ENCODE measurements around the gene MIPOL1.

Gene MIPOL1

GRCh38 chr14:37558740-37559139 is 361.0 kb downstream of the MIPOL1 start:
- DNase-seq = no peak

- DNase-seq = no peak
Observed at GRCh38 chr14:37559386-37559785, 361.6 kb downstream of the MIPOL1 start.

GRCh38 chr14:37563189-37563588 is 365.5 kb downstream of the MIPOL1 start:
- no peak for DNase-seq

- DNase-seq = no peak
Observed at GRCh38 chr14:37565550-37565949, 367.8 kb downstream of the MIPOL1 start.

GRCh38 chr14:37566811-37567371 is 369.2 kb downstream of the MIPOL1 start:
- no peak for DNase-seq

- DNase-seq = no peak
Observed at GRCh38 chr14:37569729-37570128, 372.0 kb downstream of the MIPOL1 start.

GRCh38 chr14:37571391-37571790 is 373.7 kb downstream of the MIPOL1 start:
- DNase-seq = no peak

GRCh38 chr14:37573356-37573755 is 375.6 kb downstream of the MIPOL1 start:
- DNase-seq = no peak

GRCh38 chr14:37579274-37579673 is 381.5 kb downstream of the MIPOL1 start:
- DNase-seq = no peak

- DNase-seq = no peak
Observed at GRCh38 chr14:37580146-37580545, 382.4 kb downstream of the MIPOL1 start.

GRCh38 chr14:37583358-37584210 is 385.8 kb downstream of the MIPOL1 start:
- peak; percentile 92 for DNase-seq

- DNase-seq = no peak
Observed at GRCh38 chr14:37584211-37585100, 386.7 kb downstream of the MIPOL1 start.

GRCh38 chr14:37585101-37585511 is 387.4 kb downstream of the MIPOL1 start:
- peak; percentile 80 for DNase-seq

GRCh38 chr14:37585971-37586796 is 388.4 kb downstream of the MIPOL1 start:
- DNase-seq = no peak

GRCh38 chr14:37586797-37587130 is 389.0 kb downstream of the MIPOL1 start:
- DNase-seq = no peak

GRCh38 chr14:37587131-37587803 is 389.5 kb downstream of the MIPOL1 start:
- no peak for DNase-seq

GRCh38 chr14:37587881-37588666 is 390.3 kb downstream of the MIPOL1 start:
- no peak for DNase-seq

GRCh38 chr14:37588667-37588955 is 390.9 kb downstream of the MIPOL1 start:
- no peak for DNase-seq

GRCh38 chr14:37588956-37589714 is 391.4 kb downstream of the MIPOL1 start:
- no peak for DNase-seq

- no peak for DNase-seq
Observed at GRCh38 chr14:37589715-37590427, 392.1 kb downstream of the MIPOL1 start.

All from NCI-H774 (cell line).